Liver (tissue), 3 donors: Measurements from ENCODE around the gene PDGFD.

ENCODE experiments used
- EGR1 ChIP-seq, 2 donors: IDR thresholded peaks; 2 replicates each; pipeline ENCODE4 v1.6.1; 2016 to 2018; ENCODE audit warnings: antibody characterized with exemption in 2 of 2, low read depth in 2 of 2
- FOXA2 ChIP-seq: IDR thresholded peaks from 2 replicates; pipeline ENCODE4 v1.6.1; 2016; ENCODE audit warnings: antibody characterized with exemption
- GABPA ChIP-seq, 2 donors: IDR thresholded peaks in 1 of 2; conservative IDR thresholded peaks in 1 of 2; 2 replicates each; pipeline ENCODE4 v1.6.1; 2016; ENCODE audit warnings: antibody characterized with exemption in 2 of 2, mild to moderate bottlenecking in 1 of 2, moderate library complexity in 1 of 2
- JUND ChIP-seq, 2 donors: IDR thresholded peaks; 2 replicates each; pipeline ENCODE4 v1.6.1; 2016; ENCODE audit warnings: antibody characterized with exemption in 2 of 2
- RAD21 ChIP-seq, 2 donors: IDR thresholded peaks; 2 replicates each; pipeline ENCODE4 v1.6.1; 2016; ENCODE audit warnings: antibody characterized with exemption in 2 of 2, mild to moderate bottlenecking in 2 of 2
- RXRA ChIP-seq, 2 donors: IDR thresholded peaks; 2 replicates each; pipeline ENCODE4 v1.6.1; 2017 to 2018; ENCODE audit warnings: antibody characterized with exemption in 2 of 2, mild to moderate bottlenecking in 1 of 2
- SP1 ChIP-seq: IDR thresholded peaks from 2 replicates; pipeline ENCODE4 v1.6.1; 2018; ENCODE audit warnings: antibody characterized with exemption, mild to moderate bottlenecking
- TAF1 ChIP-seq: conservative IDR thresholded peaks from 2 replicates; pipeline ENCODE4 v1.6.1; 2016; ENCODE audit warnings: antibody characterized with exemption, mild to moderate bottlenecking
- YY1 ChIP-seq: IDR thresholded peaks from 2 replicates; pipeline ENCODE4 v1.6.1; 2016; ENCODE audit warnings: antibody characterized with exemption, mild to moderate bottlenecking
- TF ChIP-seq, protein P1 (sequence below): IDR thresholded peaks from 2 replicates; pipeline ENCODE4 v1.6.1; 2016; ENCODE audit warnings: antibody characterized with exemption, mild to moderate bottlenecking
- TF ChIP-seq, protein P2 (sequence below): fragments of 150-350 bp; IDR thresholded peaks from 2 replicates; pipeline ENCODE4 v1.5.1; 2017; ENCODE audit warnings: improper control_type of control experiment, low read depth, low read length; ENCODE audit not compliant: missing input control
- TF ChIP-seq, protein P3 (sequence below): IDR thresholded peaks from 2 replicates; pipeline ENCODE4 v1.6.1; 2016; ENCODE audit warnings: antibody characterized with exemption
- TF ChIP-seq, protein P4 (sequence below): IDR thresholded peaks from 2 replicates; pipeline ENCODE4 v1.6.1; 2016; ENCODE audit warnings: antibody characterized with exemption
- TF ChIP-seq, protein P5 (sequence below): IDR thresholded peaks from 2 replicates; pipeline ENCODE4 v1.6.1; 2016; ENCODE audit warnings: antibody characterized with exemption
- donor health status: healthy.
- donor health status: healthy.

DNA sequence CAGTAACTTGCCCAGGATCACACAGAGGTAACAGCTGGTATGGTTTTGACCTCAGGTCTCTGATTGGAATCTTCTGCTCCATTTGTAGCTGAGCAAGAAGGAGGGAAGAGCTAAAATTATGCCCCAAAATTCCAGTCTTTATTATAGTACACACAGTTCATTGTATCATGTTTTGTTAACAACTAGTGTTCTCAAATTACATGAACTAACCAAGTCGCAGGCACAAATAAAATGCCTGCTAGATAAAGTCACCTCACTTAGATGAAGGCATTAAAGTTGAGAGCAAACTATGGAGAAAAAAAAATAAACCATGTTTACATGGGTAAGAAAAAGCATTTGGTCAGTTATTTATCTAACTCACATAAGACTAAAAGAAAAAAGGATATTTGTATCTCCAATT, 58.8 kb downstream of the PDGFD start:
- TF ChIP-seq, protein P1, sequence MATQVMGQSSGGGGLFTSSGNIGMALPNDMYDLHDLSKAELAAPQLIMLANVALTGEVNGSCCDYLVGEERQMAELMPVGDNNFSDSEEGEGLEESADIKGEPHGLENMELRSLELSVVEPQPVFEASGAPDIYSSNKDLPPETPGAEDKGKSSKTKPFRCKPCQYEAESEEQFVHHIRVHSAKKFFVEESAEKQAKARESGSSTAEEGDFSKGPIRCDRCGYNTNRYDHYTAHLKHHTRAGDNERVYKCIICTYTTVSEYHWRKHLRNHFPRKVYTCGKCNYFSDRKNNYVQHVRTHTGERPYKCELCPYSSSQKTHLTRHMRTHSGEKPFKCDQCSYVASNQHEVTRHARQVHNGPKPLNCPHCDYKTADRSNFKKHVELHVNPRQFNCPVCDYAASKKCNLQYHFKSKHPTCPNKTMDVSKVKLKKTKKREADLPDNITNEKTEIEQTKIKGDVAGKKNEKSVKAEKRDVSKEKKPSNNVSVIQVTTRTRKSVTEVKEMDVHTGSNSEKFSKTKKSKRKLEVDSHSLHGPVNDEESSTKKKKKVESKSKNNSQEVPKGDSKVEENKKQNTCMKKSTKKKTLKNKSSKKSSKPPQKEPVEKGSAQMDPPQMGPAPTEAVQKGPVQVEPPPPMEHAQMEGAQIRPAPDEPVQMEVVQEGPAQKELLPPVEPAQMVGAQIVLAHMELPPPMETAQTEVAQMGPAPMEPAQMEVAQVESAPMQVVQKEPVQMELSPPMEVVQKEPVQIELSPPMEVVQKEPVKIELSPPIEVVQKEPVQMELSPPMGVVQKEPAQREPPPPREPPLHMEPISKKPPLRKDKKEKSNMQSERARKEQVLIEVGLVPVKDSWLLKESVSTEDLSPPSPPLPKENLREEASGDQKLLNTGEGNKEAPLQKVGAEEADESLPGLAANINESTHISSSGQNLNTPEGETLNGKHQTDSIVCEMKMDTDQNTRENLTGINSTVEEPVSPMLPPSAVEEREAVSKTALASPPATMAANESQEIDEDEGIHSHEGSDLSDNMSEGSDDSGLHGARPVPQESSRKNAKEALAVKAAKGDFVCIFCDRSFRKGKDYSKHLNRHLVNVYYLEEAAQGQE: no peak
- TF ChIP-seq TAF1: no peak
- TF ChIP-seq YY1: no peak
- TF ChIP-seq EGR1 (IDR thresholded peaks at IDR 0.05; ENCODE audit: low read depth in 2 of 2): no peak
- TF ChIP-seq, protein P2, sequence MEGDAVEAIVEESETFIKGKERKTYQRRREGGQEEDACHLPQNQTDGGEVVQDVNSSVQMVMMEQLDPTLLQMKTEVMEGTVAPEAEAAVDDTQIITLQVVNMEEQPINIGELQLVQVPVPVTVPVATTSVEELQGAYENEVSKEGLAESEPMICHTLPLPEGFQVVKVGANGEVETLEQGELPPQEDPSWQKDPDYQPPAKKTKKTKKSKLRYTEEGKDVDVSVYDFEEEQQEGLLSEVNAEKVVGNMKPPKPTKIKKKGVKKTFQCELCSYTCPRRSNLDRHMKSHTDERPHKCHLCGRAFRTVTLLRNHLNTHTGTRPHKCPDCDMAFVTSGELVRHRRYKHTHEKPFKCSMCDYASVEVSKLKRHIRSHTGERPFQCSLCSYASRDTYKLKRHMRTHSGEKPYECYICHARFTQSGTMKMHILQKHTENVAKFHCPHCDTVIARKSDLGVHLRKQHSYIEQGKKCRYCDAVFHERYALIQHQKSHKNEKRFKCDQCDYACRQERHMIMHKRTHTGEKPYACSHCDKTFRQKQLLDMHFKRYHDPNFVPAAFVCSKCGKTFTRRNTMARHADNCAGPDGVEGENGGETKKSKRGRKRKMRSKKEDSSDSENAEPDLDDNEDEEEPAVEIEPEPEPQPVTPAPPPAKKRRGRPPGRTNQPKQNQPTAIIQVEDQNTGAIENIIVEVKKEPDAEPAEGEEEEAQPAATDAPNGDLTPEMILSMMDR: no peak
- TF ChIP-seq, protein P3, sequence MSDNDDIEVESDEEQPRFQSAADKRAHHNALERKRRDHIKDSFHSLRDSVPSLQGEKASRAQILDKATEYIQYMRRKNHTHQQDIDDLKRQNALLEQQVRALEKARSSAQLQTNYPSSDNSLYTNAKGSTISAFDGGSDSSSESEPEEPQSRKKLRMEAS: no peak
- TF ChIP-seq GABPA (IDR thresholded peaks at IDR 0.05 in 1 of 2, conservative IDR thresholded peaks at IDR 0.05 in 1 of 2): no peak
- no peak for TF ChIP-seq RAD21 (IDR thresholded peaks at IDR 0.05)
- no peak for TF ChIP-seq SP1
- TF ChIP-seq JUND (IDR thresholded peaks at IDR 0.05): no peak
- TF ChIP-seq, protein P4, sequence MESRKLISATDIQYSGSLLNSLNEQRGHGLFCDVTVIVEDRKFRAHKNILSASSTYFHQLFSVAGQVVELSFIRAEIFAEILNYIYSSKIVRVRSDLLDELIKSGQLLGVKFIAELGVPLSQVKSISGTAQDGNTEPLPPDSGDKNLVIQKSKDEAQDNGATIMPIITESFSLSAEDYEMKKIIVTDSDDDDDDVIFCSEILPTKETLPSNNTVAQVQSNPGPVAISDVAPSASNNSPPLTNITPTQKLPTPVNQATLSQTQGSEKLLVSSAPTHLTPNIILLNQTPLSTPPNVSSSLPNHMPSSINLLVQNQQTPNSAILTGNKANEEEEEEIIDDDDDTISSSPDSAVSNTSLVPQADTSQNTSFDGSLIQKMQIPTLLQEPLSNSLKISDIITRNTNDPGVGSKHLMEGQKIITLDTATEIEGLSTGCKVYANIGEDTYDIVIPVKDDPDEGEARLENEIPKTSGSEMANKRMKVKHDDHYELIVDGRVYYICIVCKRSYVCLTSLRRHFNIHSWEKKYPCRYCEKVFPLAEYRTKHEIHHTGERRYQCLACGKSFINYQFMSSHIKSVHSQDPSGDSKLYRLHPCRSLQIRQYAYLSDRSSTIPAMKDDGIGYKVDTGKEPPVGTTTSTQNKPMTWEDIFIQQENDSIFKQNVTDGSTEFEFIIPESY: no peak
- TF ChIP-seq FOXA2: no peak
- TF ChIP-seq RXRA (IDR thresholded peaks at IDR 0.05): no peak
- TF ChIP-seq, protein P5, sequence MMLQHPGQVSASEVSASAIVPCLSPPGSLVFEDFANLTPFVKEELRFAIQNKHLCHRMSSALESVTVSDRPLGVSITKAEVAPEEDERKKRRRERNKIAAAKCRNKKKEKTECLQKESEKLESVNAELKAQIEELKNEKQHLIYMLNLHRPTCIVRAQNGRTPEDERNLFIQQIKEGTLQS: no peak
